T-helper 2 cell treated with Interferon-gamma antibody and Interleukin-4, amounts not matched to agents 5 μg/mL and 100 μg/mL, for 36 hours (primary cell): ENCODE data around the gene PAOX.

ENCODE experiments used
- DNase-seq: peaks from one replicate; pipeline ENCODE4 v3.0.0; 2021; ENCODE audit warnings: low spot score
- H3K27ac Mint-ChIP-seq: one replicate; pipeline ENCODE4 v1.8.0; 2021; ENCODE audit warnings: mild to moderate bottlenecking, mixed read lengths
- H3K27me3 Mint-ChIP-seq: one replicate; pipeline ENCODE4 v1.8.0; 2021; ENCODE audit warnings: low read depth, mixed read lengths
- H3K36me3 Mint-ChIP-seq: one replicate; pipeline ENCODE4 v1.8.0; 2021; ENCODE audit warnings: low read depth, mixed read lengths
- H3K4me1 Mint-ChIP-seq: one replicate; pipeline ENCODE4 v1.8.0; 2021; ENCODE audit warnings: low read depth, mixed read lengths
- H3K4me3 Mint-ChIP-seq: one replicate; pipeline ENCODE4 v1.8.0; 2022; ENCODE audit warnings: mild to moderate bottlenecking, moderate library complexity, mixed read lengths
- H3K9me3 Mint-ChIP-seq: one replicate; pipeline ENCODE4 v1.8.0; 2021; ENCODE audit warnings: mixed read lengths

PAOX gene

DNA sequence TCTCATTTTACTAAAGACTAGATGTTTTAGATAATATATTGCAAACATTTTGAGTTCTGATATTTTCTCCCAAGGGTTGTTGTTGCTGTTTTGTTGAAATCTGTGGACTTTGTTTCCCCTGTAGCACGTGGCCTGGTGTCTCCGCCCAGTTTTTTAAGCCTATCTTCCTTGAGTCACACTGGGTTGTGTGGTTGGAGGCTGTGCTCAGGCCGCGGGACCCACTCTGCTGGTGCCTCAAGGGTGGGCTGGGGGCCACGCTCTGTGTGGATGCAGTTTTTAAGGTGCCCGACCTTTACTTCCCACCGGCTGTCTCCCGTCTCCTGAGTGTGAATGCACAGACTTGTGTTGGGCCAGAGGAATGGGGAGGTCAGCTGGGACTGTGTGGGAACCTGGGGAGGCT is 36.1 kb upstream of the PAOX start:
- Mint-ChIP-seq H3K4me3 (no peak overlapping the region), H3K27ac (no peak overlapping the region), H3K4me1 (peaks cover 3% of the 10 kb centered on the region), H3K36me3 (no peaks in the 10 kb centered on the region), H3K9me3 (no peaks in the 10 kb centered on the region), H3K27me3 (peaks cover 9% of the 10 kb centered on the region)
- no peak for DNase-seq

DNA sequence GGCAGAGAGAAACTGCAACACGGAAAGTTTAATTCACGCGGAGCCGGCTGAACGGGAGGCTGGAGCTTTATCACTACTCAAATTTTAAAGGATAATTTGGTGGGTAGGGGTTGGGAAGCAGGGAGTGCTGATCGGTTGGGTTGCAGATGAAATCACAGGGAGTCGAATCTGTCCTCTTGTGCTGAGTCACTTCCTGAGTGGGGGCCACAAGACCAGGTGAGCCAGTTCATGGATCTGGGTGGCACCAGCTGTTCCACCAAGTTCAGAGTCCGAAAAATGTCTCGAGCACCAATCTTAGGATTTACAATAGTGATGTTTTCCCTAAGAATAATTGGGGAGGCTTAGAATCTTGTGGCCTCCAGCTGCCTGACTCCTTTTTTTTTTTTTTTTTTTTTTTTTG is 35.5 kb upstream of the PAOX start:
- H3K27ac Mint-ChIP-seq = no peak overlapping the region
- H3K36me3 Mint-ChIP-seq = no peaks in the 10 kb centered on the region
- no peaks in the 10 kb centered on the region for H3K9me3 Mint-ChIP-seq
- H3K4me1 Mint-ChIP-seq = peaks cover 3% of the 10 kb centered on the region
- no peak overlapping the region for H3K4me3 Mint-ChIP-seq
- peaks cover 9% of the 10 kb centered on the region for H3K27me3 Mint-ChIP-seq
- DNase-seq = no peak

DNA sequence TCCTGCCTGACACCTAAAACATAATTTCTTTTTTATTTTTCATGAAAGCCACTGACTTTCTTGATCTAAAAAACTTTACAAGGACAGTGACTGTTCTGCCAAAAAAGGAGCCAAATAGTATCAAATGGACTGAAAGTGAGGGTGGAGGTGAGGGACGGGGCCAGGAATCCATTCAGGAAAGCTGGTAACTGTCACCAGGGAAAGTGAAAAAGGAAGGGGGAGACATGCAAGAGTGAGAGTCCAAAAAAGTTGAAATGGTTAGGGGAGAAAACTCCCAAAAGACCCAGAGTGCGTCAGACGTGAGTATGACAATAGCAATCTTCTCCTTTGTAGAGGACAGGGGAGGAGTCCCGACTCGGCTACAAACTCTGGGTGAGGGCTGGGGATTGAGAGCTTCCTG is 34.8 kb upstream of the PAOX start:
- Mint-ChIP-seq H3K36me3 (no peaks in the 10 kb centered on the region), H3K27me3 (peaks cover 9% of the 10 kb centered on the region), H3K27ac (no peak overlapping the region), H3K4me3 (no peak overlapping the region), H3K4me1 (peaks cover 3% of the 10 kb centered on the region), H3K9me3 (no peaks in the 10 kb centered on the region)
- no peak for DNase-seq

DNA sequence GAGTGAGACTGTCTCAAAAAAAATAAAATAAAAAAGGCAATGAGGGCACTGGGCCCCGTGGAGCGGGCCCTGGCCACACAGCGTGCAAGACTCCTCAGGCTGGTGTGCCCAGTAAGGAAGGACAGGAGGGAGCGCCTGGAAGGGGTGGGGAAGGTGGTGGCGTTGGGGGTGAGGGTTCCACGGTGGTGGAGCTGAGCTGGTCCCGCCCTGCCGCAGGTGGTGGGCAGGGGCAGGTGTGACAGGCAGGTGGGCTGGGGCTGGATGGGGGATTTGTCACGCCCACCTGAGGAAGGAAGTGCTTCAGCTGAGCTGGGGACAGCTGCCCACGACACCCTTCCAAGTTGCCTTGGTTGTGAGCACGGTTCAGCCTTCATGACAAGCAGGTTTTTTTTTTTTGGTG is 32.6 kb upstream of the PAOX start:
- Mint-ChIP-seq H3K27me3 (peaks cover 9% of the 10 kb centered on the region), H3K4me3 (no peak overlapping the region), H3K4me1 (peaks cover 3% of the 10 kb centered on the region), H3K36me3 (no peaks in the 10 kb centered on the region), H3K27ac (no peak overlapping the region), H3K9me3 (no peaks in the 10 kb centered on the region)
- no peak for DNase-seq

DNA sequence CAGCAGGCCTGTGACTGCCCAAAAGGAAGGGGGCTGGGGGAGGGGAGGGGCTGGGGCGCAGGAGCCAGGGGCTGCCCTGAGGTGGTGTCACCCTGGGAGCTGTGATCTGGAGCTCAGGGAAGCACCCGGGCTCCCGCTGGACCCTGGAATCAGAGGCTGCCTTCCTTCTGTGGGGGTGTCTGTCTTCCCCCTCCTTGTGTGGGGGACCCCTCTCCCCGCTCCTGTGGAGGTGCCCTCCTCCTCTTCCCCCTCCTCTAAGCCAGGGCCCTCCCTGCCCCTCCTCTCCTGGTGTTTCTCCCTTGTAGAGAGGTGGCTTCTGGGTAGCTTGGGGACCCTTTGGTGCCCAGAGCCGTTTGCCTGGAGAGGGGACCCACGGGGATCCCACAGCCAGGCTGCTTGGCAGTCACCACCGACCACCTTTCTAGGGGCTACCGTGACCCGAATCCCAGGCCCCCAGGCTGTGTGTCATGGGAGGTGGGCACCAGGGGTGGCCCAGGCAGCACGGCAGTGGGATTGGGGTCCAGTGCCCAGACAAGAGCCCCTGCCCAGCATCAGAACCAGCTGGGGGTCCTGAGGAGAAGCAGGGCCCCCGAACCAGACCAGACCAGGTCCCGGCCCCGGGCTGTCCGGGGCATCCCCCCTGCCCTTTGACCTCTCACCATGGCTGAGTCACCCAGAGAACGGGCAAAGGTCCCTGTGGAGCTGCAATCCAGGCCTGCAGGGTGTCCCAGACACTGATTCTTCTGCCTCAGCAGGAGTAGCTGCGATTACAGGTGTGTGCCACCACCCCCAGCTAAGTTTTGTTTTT is 31.1 kb upstream of the PAOX start:
- H3K27me3 Mint-ChIP-seq = peaks cover 3% of the 10 kb centered on the region
- no peaks in the 10 kb centered on the region for H3K9me3 Mint-ChIP-seq
- no peak overlapping the region for H3K27ac Mint-ChIP-seq
- peaks cover 3% of the 10 kb centered on the region for H3K4me1 Mint-ChIP-seq
- DNase-seq = no peak
- H3K4me3 Mint-ChIP-seq = no peak overlapping the region
- H3K36me3 Mint-ChIP-seq = no peaks in the 10 kb centered on the region

DNA sequence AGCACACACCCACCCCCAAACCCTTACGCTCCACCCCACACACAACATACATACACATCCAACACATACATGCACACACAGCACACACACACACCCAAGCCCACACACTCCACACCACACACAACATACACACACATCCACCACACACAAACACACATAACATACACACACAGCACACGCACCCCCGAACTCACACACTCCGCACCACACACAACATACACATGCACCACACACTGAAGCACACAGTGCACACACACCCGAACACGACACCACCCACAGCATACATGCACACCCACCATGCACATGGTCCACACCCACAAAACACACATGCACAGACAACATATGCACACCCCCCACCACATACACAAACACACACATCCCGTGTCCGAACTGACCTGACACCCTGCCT is 29.9 kb upstream of the PAOX start:
- H3K36me3 Mint-ChIP-seq = no peaks in the 10 kb centered on the region
- peaks cover 3% of the 10 kb centered on the region for H3K27me3 Mint-ChIP-seq
- no peak overlapping the region for H3K4me3 Mint-ChIP-seq
- DNase-seq = no peak
- H3K27ac Mint-ChIP-seq = no peak overlapping the region
- no peaks in the 10 kb centered on the region for H3K9me3 Mint-ChIP-seq
- H3K4me1 Mint-ChIP-seq = no peaks in the 10 kb centered on the region

DNA sequence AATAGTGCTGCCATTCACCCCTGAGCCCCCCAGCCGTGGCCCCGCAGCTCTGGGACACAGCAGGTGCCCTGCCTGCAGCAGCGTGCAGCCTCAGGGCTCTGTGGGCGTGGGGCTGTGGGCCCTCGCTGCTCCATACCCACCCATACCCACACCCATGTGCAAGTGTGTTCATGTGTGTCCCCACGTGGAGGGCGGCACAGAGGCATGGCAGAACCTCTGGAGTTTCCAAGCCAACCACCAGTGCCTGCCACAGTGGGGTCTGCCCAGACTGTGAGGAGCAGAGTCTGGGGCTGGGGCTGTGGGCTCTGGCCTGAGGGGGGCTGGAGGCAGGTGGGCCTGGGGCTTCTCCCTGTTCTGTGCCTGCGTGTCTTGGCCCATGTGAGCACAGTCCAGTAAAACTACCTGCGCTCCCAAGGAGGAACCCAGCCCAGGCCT is 29.5 kb upstream of the PAOX start:
- Mint-ChIP-seq H3K9me3 (no peaks in the 10 kb centered on the region), H3K27me3 (peaks cover 3% of the 10 kb centered on the region), H3K4me1 (no peaks in the 10 kb centered on the region), H3K36me3 (no peaks in the 10 kb centered on the region), H3K4me3 (no peak overlapping the region), H3K27ac (no peak overlapping the region)
- DNase-seq = no peak

DNA sequence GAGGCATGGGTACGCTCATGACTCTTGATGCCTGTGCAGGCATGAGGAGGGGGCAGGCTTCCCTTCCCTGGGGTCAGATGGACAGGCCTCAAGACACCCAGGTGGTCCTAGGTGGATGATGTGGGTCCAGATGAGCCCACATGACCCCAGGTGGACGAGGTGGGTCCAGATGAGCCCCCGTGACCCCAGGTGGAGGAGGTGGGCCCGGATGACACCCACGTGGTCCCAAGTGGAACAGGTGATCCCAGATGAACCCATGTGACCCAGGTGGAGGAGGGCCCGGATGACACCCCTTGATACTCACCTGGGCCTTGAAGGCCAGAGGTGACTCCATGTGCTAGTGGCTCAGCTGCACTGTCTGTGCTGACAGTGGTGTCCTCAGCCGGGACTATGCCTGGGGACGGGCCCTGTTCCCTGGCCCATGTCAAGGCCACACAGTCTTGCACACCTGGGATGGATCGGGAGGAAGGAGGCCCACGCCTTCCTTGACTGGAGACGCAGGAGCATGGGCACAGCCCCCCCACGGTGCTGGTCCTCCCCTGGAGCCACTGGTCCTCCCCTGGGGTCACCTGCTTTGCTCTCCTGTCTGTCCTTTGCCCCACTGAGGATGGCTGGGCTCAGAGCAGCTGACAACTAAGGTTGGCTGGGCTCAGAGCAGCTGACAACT is 28.6 kb upstream of the PAOX start:
- H3K9me3 Mint-ChIP-seq = no peaks in the 10 kb centered on the region
- H3K4me3 Mint-ChIP-seq = no peak overlapping the region
- H3K27ac Mint-ChIP-seq = no peak overlapping the region
- no peaks in the 10 kb centered on the region for H3K27me3 Mint-ChIP-seq
- no peak for DNase-seq
- no peaks in the 10 kb centered on the region for H3K36me3 Mint-ChIP-seq
- no peaks in the 10 kb centered on the region for H3K4me1 Mint-ChIP-seq

DNA sequence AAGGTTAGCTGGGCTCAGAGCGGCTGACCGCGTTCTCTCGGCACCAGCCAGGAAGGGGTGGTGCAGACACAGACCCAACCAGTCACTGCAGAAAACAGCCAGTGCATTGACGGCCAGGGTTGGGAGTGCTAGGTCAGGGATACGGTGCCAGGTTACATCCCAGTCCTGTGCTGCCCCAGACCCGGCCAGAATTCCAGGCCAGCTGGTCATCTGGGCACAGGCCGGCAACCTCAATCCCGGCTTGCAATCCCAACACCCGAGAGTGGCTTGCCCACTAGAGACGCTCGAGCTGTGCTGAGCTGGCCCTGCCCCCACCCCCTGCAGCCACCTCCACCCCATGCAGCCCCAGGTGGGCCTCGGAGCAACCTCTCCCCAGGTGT is 28.1 kb upstream of the PAOX start:
- no peak for DNase-seq
- Mint-ChIP-seq H3K9me3 (no peaks in the 10 kb centered on the region), H3K4me3 (no peak overlapping the region)

DNA sequence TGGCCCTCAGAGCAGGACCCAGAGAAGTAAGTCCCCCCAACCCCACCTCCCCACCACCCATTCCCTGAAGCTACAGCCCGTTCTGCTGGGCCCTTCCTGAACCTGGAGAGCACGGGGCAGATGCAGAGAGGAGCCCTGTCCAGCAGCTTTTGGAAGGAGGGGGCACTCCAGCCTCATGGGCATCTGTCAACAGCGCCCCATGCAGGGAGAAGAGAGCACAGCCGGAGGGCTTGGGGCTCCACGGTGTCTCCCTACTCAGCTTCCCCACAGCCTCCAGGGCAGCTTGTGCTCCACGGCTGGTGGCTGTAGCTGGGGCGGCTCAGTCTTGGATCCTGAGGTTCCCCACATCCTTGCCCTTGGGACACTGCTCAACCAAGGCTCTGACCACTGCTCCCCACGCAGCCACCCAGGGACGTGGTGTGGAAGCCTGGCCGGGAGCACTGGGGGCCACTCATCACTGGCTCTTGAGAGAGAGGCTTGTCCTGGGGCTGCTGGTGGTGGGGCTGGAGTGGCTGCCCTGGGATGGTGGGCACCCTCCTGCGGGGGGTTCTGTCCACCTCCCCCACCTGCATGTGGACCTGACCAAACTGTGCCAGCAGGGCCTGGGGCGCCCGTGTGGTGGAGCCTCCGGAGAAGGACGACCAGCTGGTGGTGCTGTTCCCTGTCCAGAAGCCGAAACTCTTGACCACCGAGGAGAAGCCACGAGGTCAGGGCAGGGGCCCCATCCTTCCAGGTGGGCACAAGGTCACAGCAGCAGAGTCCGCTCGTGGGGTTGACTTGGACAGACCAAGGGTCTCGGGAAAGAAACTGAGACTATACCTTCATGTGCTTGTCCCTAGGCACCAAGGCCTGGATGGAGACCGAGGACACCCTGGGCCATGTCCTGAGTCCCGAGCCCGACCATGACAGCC is 27.4 kb upstream of the PAOX start:
- DNase-seq = no peak
- Mint-ChIP-seq H3K27me3 (no peaks in the 10 kb centered on the region), H3K9me3 (no peaks in the 10 kb centered on the region), H3K27ac (no peak overlapping the region), H3K36me3 (no peaks in the 10 kb centered on the region), H3K4me3 (no peak overlapping the region), H3K4me1 (no peaks in the 10 kb centered on the region)

More for the DNA sequence above, 28.1 kb upstream of the PAOX start:
- Mint-ChIP-seq H3K27ac (no peak overlapping the region), H3K4me1 (no peaks in the 10 kb centered on the region), H3K27me3 (no peaks in the 10 kb centered on the region), H3K36me3 (no peaks in the 10 kb centered on the region)

DNA sequence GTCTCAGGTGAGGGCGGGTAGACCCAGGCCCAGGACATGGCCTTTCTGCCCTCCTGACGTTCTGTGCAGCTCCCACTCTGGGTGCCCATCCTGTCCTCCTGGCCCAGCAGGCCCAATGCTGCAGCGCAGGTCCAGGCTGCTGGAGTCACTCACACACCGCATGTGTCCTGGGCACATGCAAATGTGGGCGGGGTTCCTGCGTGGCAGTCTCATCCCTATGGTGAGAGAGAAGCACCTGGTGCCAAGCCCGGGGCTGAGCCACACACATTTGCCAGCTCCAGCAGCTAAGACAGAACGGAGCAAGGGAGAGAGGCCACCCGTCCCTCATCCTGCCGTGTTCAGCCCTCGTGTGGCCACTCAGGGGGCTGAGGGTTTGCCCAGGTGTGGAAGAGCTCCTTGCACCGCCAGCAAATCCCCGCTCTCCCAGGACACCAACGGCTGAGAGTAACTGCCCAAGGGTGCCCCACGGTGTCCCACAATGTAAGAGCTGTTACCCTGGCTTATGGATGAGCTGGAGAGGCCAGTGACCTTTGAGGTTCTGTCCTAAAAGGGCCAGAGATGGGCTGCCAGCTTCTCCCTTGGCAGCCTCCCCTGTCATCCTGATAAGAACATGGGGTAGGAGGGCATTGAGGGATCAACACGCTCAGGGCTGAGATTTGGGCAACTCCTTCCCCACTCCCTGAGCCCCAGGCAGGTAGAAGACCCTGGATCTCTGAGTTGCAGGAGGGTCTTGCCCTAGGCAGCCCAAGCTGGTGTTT is 25.7 kb upstream of the PAOX start:
- no peak for DNase-seq
- Mint-ChIP-seq H3K4me1 (no peaks in the 10 kb centered on the region), H3K27ac (no peak overlapping the region), H3K9me3 (no peaks in the 10 kb centered on the region), H3K4me3 (no peak overlapping the region), H3K27me3 (no peaks in the 10 kb centered on the region), H3K36me3 (no peaks in the 10 kb centered on the region)

DNA sequence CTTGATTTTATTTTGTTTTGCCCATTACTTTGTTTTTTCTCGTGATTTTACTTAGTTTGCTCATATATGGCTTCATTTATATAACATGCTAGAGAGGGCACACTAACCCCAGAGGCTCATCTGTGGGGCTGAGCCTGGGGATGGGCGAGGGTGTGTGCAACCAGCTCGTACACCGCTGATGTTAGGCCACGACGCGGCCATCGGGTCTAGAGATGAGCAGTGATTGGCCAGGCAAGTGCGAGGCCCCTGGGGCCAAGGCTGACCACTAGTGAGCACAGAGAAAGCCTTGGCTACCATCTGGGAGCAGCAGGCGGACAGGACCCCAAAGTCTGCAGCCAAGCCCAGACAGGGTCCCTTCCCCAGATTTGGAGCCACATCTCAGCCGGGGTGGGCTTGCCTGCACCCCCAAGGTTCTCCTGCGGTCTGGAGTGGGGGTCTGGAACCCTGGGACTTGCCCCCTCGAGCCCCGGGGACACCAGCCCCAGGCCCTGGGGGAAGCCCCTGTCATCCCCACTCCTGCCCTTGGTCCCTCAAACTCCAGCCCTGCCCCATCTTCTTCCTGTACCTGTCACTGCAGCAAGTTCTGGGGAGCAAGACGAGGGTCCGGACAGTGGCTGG is 25.0 kb upstream of the PAOX start:
- Mint-ChIP-seq H3K9me3 (no peaks in the 10 kb centered on the region), H3K36me3 (no peaks in the 10 kb centered on the region)

DNA sequence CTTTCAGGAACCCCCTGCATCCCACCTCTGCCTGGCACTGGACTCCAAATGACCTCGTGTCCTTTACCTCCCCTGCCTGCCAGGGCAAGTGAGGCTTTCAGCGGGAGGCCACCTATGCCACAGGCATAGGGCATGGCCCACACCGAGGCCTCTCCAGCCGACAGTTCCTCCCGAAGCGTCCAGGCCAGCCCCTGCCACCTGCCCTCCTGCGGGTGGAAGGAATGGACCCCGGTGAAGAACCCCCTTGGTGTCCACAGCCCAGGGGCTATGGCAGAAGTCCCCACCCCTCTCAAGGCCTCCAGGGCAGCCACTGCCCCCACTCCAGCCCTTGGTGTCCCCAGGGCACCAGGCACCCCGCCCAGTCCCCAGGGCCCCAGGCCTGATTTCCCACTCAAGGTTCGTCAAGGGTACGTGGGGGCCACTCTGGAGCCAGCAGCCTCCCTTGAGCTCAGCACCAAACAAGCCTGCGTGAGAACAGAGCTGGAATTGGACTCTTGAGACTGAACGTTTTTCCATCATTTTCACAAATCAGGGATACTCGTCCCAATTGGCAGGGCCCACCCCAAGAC is 24.3 kb upstream of the PAOX start:
- H3K27ac Mint-ChIP-seq = no peak overlapping the region
- no peak for DNase-seq
- no peaks in the 10 kb centered on the region for H3K9me3 Mint-ChIP-seq
- no peak overlapping the region for H3K4me3 Mint-ChIP-seq
- no peaks in the 10 kb centered on the region for H3K4me1 Mint-ChIP-seq
- H3K27me3 Mint-ChIP-seq = no peaks in the 10 kb centered on the region
- H3K36me3 Mint-ChIP-seq = no peaks in the 10 kb centered on the region

More for the DNA sequence above, 25.0 kb upstream of the PAOX start:
- H3K27me3 Mint-ChIP-seq = no peaks in the 10 kb centered on the region
- no peaks in the 10 kb centered on the region for H3K4me1 Mint-ChIP-seq
- H3K27ac Mint-ChIP-seq = no peak overlapping the region
- no peak for DNase-seq
- no peak overlapping the region for H3K4me3 Mint-ChIP-seq
